ENCODE results near the gene CCDC33.
"Not testable (repeated sequence)": the region's sequence is repeated elsewhere in the genome, so short reads cannot be mapped to it uniquely, and the experiment has no call there.

The CCDC33 gene

GRCh38 chr15:74333093-74333492 lies 97.0 kb downstream of the CCDC33 start:
- DNase-seq (ENCODE audit: low spot score): no peak

DNA sequence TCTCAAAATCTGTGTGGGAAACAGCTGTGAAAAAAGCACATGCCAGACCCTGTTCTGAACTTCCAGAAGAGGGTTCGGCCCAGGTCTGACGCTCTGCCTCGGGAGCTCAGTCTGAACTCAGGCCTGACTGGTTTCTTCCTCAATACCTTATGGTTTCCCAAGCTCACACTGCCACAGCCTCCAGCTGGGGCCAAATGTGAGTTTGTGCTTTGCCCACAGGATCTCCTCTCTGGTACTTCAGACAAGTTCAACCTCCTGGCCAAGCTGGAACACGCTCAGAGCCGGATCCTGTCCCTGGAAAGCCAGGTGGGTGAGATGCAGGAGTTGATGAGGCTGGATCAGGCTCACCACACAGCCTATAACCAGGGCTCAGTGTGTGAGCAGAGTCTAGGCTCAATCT lies 97.5 kb downstream of the CCDC33 start:
- no peak for DNase-seq (ENCODE audit: low spot score)

DNA sequence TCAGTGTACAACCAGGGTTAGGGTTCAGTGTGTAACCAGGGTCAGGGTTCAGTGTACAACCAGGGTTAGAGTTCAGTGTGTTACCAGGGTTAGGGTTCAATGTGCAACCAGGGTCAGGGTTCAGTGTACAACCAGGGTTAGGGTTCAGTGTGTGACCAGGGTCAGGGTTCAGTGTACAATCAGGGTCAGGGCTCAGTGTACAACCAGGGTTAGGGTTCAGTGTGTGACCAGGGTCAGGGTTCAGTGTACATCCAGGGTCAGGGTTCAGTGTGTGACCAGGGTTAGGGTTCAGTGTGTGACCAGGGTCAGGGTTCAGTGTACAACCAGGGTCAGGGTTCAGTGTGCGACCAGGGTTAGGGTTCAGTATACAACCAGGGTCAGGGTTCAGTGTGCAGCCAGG lies 98.0 kb downstream of the CCDC33 start:
- DNase-seq (ENCODE audit: low spot score): no peak

GRCh38 chr15:74335396-74335795 lies 99.3 kb downstream of the CCDC33 start:
- DNase-seq (ENCODE audit: low spot score): no peak

GRCh38 chr15:74336061-74337005 lies 100.2 kb downstream of the CCDC33 start:
- DNase-seq (ENCODE audit: low spot score): no peak

- no peak for DNase-seq (ENCODE audit: low spot score)
Observed at GRCh38 chr15:74337146-74337545, 101.0 kb downstream of the CCDC33 start.

- DNase-seq (ENCODE audit: low spot score): no peak
Observed at GRCh38 chr15:74337607-74338211, 101.6 kb downstream of the CCDC33 start.

GRCh38 chr15:74338676-74339075 lies 102.5 kb downstream of the CCDC33 start:
- DNase-seq (ENCODE audit: low spot score): no peak

GRCh38 chr15:74339371-74339770 lies 103.2 kb downstream of the CCDC33 start:
- DNase-seq (ENCODE audit: low spot score): no peak

- no peak for DNase-seq (ENCODE audit: low spot score)
Observed at GRCh38 chr15:74340150-74340549, 104.0 kb downstream of the CCDC33 start.

DNA sequence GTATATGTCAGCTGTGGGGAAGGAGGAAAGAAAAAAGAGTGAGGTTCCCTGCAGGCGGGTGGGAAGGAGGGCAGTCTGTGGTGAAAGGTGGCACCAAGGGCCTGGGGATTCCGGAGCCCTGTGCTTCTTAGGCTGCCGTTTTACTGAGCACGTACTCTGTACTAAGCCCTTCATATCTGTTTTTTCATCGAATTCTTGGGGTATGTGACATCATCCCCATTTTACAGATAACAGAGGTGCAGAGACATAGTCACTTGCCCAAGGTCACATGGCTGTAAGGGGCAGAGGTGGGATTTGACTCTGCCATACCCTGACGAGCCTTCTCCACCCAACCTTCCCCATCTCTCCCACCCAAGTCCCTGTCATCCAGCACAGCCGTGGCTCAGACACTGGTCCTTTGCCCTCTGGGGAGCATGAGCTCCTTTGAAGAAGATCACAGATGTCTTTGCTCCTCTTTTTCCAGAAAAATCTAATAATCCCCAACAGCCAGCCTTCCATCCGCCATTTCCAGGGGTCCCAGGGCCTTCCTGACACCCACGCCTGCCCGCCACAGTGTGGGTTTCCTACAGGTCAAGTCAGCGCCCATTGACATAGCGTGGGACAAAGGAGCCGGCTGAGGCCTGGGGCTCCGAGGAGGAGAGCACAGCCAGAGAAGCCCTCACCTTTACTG lies 107.1 kb downstream of the CCDC33 start:
- DNase-seq (ENCODE audit: low spot score): no peak

GRCh38 chr15:74343797-74344127 lies 107.6 kb downstream of the CCDC33 start:
- no peak for DNase-seq (ENCODE audit: low spot score)

DNA sequence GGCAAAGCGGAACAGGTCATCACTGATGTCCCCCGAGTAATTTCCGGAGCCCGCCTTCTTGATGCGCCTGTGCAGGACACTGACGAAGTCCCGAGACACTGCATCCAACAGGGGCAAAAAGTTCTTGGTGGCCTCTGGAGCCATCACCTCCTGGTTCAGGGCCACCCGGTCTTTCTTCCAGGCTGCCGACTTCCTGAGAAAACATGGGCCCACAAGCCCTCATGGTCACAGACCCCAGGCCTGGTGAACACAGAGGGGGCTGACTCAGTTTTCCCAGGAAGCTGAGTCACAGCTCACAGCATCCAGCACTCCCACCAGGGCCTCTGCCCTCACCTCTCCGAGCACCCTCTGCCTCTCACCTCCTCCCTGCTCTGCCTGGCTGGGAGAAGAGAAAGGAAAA lies 108.9 kb downstream of the CCDC33 start:
- DNase-seq (ENCODE audit: low spot score): no peak

DNA sequence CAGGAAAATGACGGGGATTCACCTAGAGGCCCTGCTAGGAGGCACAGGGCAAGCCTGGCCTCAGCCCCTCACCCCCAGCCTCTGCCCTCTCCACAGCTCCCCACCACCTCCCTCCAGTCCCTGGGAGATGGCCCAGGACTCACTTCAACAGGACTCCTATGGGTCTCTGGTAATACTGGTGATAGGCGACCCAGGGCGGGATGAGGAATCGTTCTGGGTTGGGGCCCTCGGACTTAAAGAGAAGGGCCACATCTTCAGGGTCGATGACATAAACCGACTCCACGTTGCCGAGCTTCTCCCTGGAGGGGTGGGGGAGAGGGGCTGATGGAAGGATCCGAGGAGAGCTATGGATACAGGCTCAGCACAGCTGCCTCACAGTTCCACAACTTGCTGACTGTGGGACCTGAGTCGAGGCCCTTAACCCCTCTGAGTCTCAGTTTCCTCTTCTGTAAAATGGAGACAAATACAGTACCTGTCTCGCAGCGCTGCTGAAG lies 111.7 kb downstream of the CCDC33 start:
- DNase-seq (ENCODE audit: low spot score): no peak

DNA sequence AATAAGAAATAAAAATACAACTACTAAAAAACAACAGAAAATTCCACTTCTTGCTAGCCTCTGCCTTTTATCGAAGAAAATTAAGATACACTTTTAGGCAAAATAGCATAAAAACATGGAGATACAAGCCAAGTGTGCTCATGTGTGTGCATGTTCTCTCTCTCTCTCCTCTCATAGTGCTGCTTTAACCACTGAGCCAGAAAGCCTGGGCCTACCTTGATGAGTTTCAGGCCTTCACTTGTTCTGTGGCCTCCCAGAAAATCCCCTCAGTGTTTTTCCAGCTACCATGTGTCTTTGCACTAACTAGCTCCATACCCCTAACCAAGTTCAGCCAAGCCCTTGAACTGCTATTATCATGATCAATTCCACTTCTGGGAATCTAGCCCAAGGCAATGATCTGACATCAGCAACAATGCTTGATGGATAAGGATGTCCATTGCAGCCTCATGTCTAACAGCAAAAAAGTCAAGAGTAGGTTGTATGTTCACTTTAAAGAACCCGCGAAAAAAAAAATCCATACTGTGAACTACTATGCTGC lies 113.2 kb downstream of the CCDC33 start:
- DNase-seq (ENCODE audit: low spot score): no peak

GRCh38 chr15:74350295-74351275 lies 114.5 kb downstream of the CCDC33 start:
- no peak for DNase-seq (ENCODE audit: low spot score)

DNA sequence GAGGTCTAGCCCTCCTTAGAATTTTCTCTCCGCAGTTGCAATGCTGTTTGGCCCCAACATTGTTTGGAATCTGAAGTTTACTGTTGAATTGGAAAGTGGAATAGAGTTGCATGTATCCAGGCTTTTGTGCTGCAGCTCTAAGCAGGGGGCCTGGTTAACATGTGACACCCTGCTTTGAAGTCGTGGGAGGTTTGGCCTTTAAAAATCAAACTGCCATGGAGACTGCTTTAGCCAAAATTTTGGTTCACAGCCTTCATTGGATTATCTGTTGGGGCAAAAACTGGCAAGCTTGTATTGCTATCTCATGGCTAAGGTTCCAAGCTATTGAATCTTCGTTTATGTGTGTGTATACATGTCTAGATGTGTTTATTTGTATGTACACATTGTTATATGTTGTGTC lies 115.5 kb downstream of the CCDC33 start:
- no peak for DNase-seq (ENCODE audit: low spot score)

DNA sequence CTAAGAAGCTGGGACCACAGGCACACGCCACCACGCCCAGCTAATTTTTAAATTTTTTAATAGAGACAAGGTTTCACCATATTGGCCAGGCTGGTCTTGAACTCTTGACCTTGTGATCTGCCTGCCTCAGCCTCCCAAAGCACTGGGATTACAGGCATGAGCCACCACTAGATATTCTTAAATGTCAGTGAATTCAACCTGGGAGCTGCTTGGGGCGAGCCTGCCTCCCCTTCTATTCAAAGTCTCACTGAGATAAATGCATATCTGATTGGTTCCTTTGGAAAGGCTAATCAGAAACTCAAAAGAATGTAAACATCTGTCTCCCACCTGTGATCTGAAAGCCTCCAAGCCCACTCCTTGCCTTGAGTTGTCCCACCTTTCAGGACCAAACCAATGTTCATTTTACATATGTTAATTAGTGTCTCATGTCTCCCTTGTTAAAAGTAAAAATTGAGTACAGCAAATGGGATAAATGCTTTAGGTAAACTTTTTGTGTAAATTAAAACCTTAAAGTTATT lies 116.3 kb downstream of the CCDC33 start:
- DNase-seq (ENCODE audit: low spot score): no peak

DNA sequence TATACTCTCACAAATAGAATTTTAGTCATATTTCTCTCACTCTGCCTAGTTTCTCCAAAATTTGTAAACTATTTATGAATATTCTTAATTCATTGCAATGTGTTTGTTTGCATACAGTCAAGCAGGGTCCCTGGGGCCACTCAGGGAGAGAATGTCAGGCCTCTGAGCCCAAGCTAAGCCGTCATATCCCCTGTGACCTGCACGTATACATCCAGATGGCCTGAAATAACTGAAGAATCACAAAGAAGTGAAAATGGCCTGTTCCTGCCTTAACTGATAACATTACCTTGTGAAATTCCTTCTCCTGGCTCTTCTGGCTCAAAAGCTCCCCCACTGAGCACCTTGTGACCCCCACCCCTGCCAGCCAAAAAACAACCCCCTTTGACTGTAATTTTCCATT lies 117.9 kb downstream of the CCDC33 start:
- not testable (repeated sequence) for DNase-seq (ENCODE audit: low spot score)

GRCh38 chr15:74356050-74356449 lies 119.9 kb downstream of the CCDC33 start:
- DNase-seq (ENCODE audit: low spot score): not testable (repeated sequence)

- DNase-seq (ENCODE audit: low spot score): not testable (repeated sequence)
Observed at GRCh38 chr15:74357514-74357913, 121.4 kb downstream of the CCDC33 start.

All from SK-N-DZ (cell line).